Kidney epithelial cell (primary cell): ENCODE measurements around the gene WNT7B. TPM values are rescaled to one million over a fixed set of nuclear protein-coding genes. Genes with fewer than 3 reads are reported as not detected.

Source experiments
- DNase-seq: peaks from one replicate; pipeline ENCODE4 v3.0.0-alpha.2; 2010; ENCODE audit warnings: low read depth
- H3K27me3 ChIP-seq: 2 replicates; pipeline ENCODE4 v1.6.0; 2011; ENCODE audit warnings: low read length; ENCODE audit not compliant: control insufficient read depth, insufficient read depth
- H3K36me3 ChIP-seq: 2 replicates; pipeline ENCODE4 v1.5.1; 2011; ENCODE audit warnings: low read length; ENCODE audit not compliant: control insufficient read depth, insufficient read depth
- H3K4me3 ChIP-seq: 2 replicates; pipeline ENCODE4 v1.5.1; 2011; ENCODE audit warnings: low read depth, mild to moderate bottlenecking, control low read depth, low read length
- total RNA-seq: library from RNA; depleted of rRNA; stranded (reverse); fragments of >200 nt; gene quantifications from 2 replicates; pipeline ENCODE4 v1.2.3, GENCODE V29; 2015
- TF ChIP-seq, protein P1 (sequence below): IDR thresholded peaks from 2 replicates; pipeline ENCODE4 v1.5.1; 2011; ENCODE audit warnings: mild to moderate bottlenecking, moderate library complexity, low read length, control low read depth, inconsistent platforms; ENCODE audit not compliant: insufficient read depth, poor library complexity, severe bottlenecking

WNT7B gene
- total RNA-seq, 1 donor from 2014 or later: 15.3 TPM

- no peaks in the 10 kb centered on the region for H3K36me3 ChIP-seq
- TF ChIP-seq, protein P1, sequence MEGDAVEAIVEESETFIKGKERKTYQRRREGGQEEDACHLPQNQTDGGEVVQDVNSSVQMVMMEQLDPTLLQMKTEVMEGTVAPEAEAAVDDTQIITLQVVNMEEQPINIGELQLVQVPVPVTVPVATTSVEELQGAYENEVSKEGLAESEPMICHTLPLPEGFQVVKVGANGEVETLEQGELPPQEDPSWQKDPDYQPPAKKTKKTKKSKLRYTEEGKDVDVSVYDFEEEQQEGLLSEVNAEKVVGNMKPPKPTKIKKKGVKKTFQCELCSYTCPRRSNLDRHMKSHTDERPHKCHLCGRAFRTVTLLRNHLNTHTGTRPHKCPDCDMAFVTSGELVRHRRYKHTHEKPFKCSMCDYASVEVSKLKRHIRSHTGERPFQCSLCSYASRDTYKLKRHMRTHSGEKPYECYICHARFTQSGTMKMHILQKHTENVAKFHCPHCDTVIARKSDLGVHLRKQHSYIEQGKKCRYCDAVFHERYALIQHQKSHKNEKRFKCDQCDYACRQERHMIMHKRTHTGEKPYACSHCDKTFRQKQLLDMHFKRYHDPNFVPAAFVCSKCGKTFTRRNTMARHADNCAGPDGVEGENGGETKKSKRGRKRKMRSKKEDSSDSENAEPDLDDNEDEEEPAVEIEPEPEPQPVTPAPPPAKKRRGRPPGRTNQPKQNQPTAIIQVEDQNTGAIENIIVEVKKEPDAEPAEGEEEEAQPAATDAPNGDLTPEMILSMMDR: no peak
- H3K27me3 ChIP-seq: peaks cover 9% of the 10 kb centered on the region
- DNase-seq: no peak
- H3K4me3 ChIP-seq: no peak overlapping the region
These were observed 88.5 kb downstream of the WNT7B start for GRCh38 chr22:45888221-45889092.

GRCh38 chr22:45887202-45888131 lies 89.5 kb downstream of the WNT7B start:
- no peaks in the 10 kb centered on the region for H3K36me3 ChIP-seq
- H3K4me3 ChIP-seq: no peak overlapping the region
- DNase-seq: no peak
- H3K27me3 ChIP-seq: peaks cover 9% of the 10 kb centered on the region
- TF ChIP-seq, protein P1: no peak

DNA sequence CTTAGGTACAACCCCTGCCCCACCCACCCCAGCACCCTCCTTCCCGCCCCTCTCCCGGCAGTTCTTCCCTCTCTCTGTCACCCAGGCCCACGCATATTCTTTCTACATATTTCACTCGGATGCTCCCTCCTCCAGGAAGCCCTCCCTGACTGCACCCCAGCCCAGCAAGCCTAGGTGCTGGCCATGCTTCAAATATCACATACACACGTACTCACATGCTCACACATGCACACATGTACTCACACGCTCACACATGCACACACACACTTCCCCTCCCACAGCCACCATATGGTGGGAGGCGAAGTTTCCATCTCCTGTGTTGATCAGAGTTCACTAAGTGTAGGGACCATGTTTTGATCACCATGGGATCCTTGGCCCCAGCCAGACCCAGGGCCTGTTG lies 90.4 kb downstream of the WNT7B start:
- TF ChIP-seq, protein P1: no peak
- no peak for DNase-seq
- Histone ChIP-seq H3K27me3 (peaks cover 16% of the 10 kb centered on the region), H3K4me3 (no peak overlapping the region), H3K36me3 (no peaks in the 10 kb centered on the region)

GRCh38 chr22:45885941-45886395 lies 91.0 kb downstream of the WNT7B start:
- Histone ChIP-seq H3K4me3 (no peak overlapping the region), H3K36me3 (no peaks in the 10 kb centered on the region), H3K27me3 (peaks cover 21% of the 10 kb centered on the region)
- no peak for DNase-seq
- TF ChIP-seq, protein P1: no peak

DNA sequence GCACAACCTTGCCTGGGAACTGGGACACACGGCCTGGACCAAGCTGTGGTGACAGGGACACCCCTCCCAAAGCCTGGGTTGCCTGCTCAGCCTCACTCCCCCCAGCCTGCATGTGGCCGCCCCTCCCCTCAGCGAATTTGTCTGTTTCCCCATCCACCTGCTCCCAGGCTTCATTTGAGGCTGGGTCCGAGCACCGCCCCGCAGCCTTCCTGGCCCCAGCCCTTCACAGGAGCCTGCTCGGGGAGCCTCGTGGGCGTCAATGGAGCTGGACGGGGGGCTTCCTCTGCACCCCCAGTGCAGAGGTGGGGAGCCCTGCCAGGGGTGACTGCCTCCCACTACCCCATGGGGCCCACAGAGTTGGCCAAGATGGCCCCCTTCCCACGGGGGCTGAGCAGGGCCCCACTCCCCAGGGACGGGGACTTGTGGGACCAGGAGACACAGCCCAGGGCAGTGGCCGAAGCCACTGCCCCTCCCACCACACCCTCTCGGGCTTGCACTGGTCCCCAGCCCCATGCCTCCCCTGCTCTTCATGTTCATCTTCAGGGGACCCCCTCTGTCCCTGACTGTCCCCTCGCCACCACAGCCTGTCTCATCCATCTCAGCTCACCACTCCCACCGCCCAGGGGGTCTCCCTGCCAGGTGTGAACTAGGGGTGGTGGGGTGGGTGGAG lies 91.7 kb downstream of the WNT7B start:
- TF ChIP-seq, protein P1: no peak
- Histone ChIP-seq H3K4me3 (no peak overlapping the region), H3K36me3 (no peaks in the 10 kb centered on the region), H3K27me3 (peaks cover 28% of the 10 kb centered on the region)
- no peak for DNase-seq
